B cell (primary cell): ENCODE results near the gene TPO. TPM values are rescaled to one million over a fixed set of nuclear protein-coding genes. Genes with fewer than 3 reads are reported as not detected.
"Not testable (repeated sequence)": the region's sequence is repeated elsewhere in the genome, so short reads cannot be mapped to it uniquely, and the experiment has no call there.

Experiments
- ATAC-seq: fragments of 200-7000 bp; cut with Tn5 transposase; one replicate; pipeline ENCODE4 v1.10.0; 2021; ENCODE audit warnings: low read depth, mild to moderate bottlenecking, moderate number of reproducible peaks, moderate library complexity
- CTCF ChIA-PET: fragments of 350-600 bp; sonication (Branson Sonifier 250); formaldehyde crosslinking; loops from one replicate; lab custom pipeline; 2021; ENCODE audit warnings: antibody characterized with exemption, inconsistent platforms; lab: Charles Lee
- POLR2A ChIA-PET: fragments of 350-600 bp; sonication (Branson Sonifier 250); formaldehyde crosslinking; loops from one replicate; lab custom pipeline; 2021; ENCODE audit warnings: antibody characterized with exemption; lab: Charles Lee
- DNase-seq: peaks from one replicate; pipeline ENCODE4 v3.0.0; 2013
- H2AFZ ChIP-seq: 2 replicates; pipeline ENCODE4 v1.6.1; 2012; ENCODE audit warnings: mild to moderate bottlenecking, low read depth, low read length; ENCODE audit not compliant: insufficient read depth, poor library complexity, severe bottlenecking
- H3K27ac ChIP-seq, 2 donors: 1 replicate in 1 of 2; 2 replicates in 1 of 2; pipeline ENCODE4 v1.5.1; 2012 to 2013; ENCODE audit warnings: low read length in 2 of 2, mild to moderate bottlenecking in 2 of 2, moderate library complexity in 1 of 2
- H3K27me3 ChIP-seq, 4 experiments: fragments of 200-600 bp in 1 of 4; sonication (generic) in 1 of 4; replicated peaks in 1 of 4; 1 replicate in 2 of 4; 2 replicates in 2 of 4; pipeline versions ENCODE4 v1.6.1 to v1.7.0; 2013 to 2016; ENCODE audit warnings: low read length in 3 of 4, mild to moderate bottlenecking in 2 of 4, mixed read lengths in 1 of 4, moderate library complexity in 1 of 4; ENCODE audit not compliant: insufficient read depth in 4 of 4, control insufficient read depth in 3 of 4; ENCODE audit errors: control extremely low read depth in 1 of 4
- H3K36me3 ChIP-seq, 2 experiments: replicated peaks in 1 of 2; 1 replicate in 1 of 2; 2 replicates in 1 of 2; pipeline versions ENCODE4 v1.6.1 to v1.7.1; 2013; ENCODE audit warnings: low read length in 1 of 2; ENCODE audit not compliant: insufficient read depth in 2 of 2, control insufficient read depth in 1 of 2; ENCODE audit errors: control extremely low read depth in 1 of 2, extremely low read depth in 1 of 2
- H3K4me1 ChIP-seq, 2 donors: fragments of 200-600 bp in 1 of 2; sonication (generic) in 1 of 2; 1 replicate in 1 of 2; 2 replicates in 1 of 2; pipeline versions ENCODE4 v1.5.1 to v1.6.1; 2013 to 2017; ENCODE audit warnings: low read length in 2 of 2; ENCODE audit not compliant: control insufficient read depth in 2 of 2, insufficient read depth in 2 of 2
- H3K4me2 ChIP-seq: replicated peaks from 2 replicates; pipeline ENCODE3; 2012; ENCODE audit warnings: mild to moderate bottlenecking, low read depth, low read length; ENCODE audit not compliant: poor library complexity, severe bottlenecking
- H3K4me3 ChIP-seq, 5 experiments: fragments of 200-600 bp in 1 of 5; sonication (generic) in 1 of 5; 1 replicate in 3 of 5; 2 replicates in 2 of 5; pipeline versions ENCODE4 v1.5.1 to v1.7.0; 2011 to 2016; ENCODE audit warnings: low read length in 4 of 5, mild to moderate bottlenecking in 4 of 5, low read depth in 2 of 5, control low read depth in 1 of 5, moderate library complexity in 1 of 5; ENCODE audit not compliant: insufficient read depth in 1 of 5; ENCODE audit errors: control extremely low read depth in 1 of 5, extremely low read depth in 1 of 5
- H3K79me2 ChIP-seq: fragments of 200-600 bp; sonication (generic); one replicate; pipeline ENCODE4 v1.6.0; 2016; ENCODE audit warnings: low read length; ENCODE audit not compliant: control insufficient read depth, insufficient read depth
- H3K9ac ChIP-seq: fragments of 200-600 bp; sonication (generic); 2 replicates; pipeline ENCODE4 v1.6.1; 2017; ENCODE audit warnings: mild to moderate bottlenecking, low read length, moderate library complexity
- H3K9me3 ChIP-seq, 3 donors: one replicate each; pipeline versions ENCODE4 v1.6.1 to v1.7.1; 2013; ENCODE audit warnings: low read length in 2 of 3; ENCODE audit not compliant: control insufficient read depth in 2 of 3, insufficient read depth in 1 of 3; ENCODE audit errors: control extremely low read depth in 1 of 3
- H4K20me1 ChIP-seq: 2 replicates; pipeline ENCODE4 v1.6.0; 2012; ENCODE audit warnings: mild to moderate bottlenecking, low read length; ENCODE audit not compliant: insufficient read depth, control insufficient read depth, poor library complexity, severe bottlenecking
- H3K27ac Mint-ChIP-seq: one replicate; pipeline ENCODE4 v1.8.0; 2021; ENCODE audit warnings: mixed read lengths
- H3K27me3 Mint-ChIP-seq: one replicate; pipeline ENCODE4 v1.8.0; 2021; ENCODE audit warnings: mixed read lengths
- H3K4me1 Mint-ChIP-seq: one replicate; pipeline ENCODE4 v1.8.0; 2021; ENCODE audit warnings: mixed read lengths
- H3K4me3 Mint-ChIP-seq: one replicate; pipeline ENCODE4 v1.8.0; 2021; ENCODE audit warnings: mixed read lengths
- H3K9me3 Mint-ChIP-seq: one replicate; pipeline ENCODE4 v1.8.0; 2022; ENCODE audit warnings: mixed read lengths; ENCODE audit not compliant: insufficient read depth
- CTCF ChIP-seq: fragments of 200-600 bp; IDR thresholded peaks from one replicate; pipeline ENCODE4 v1.8.0; 2022; ENCODE audit warnings: antibody characterized with exemption, mild to moderate bottlenecking
- EZH2 ChIP-seq: IDR thresholded peaks from 2 replicates; pipeline ENCODE4 v1.6.1; 2012; ENCODE audit warnings: borderline replicate concordance, low read depth, mild to moderate bottlenecking, moderate library complexity, low read length; ENCODE audit not compliant: insufficient read depth, poor library complexity, severe bottlenecking
- WGBS: methylation state at CpG from one replicate; pipeline ENCODE4 v1.1.5; 2013; ENCODE audit warnings: missing lambda C conversion rate; ENCODE audit not compliant: insufficient coverage; 5-methylcytosine and 5-hydroxymethylcytosine counted together
- intact Hi-C: fragments of 100-400 bp; cut with micrococcal nuclease; formaldehyde crosslinking; loops from one replicate; pipeline ENCODE4 v1.10.0; 2022
- polyA plus RNA-seq: library from polyadenylated mRNA; depleted of rRNA; stranded (reverse); fragments of >200 nt; gene quantifications from 2 replicates; pipeline ENCODE4 v1.2.3, GENCODE V29; 2012
- total RNA-seq, 2 donors: library from RNA; stranded (reverse); fragments of 120-200 nt in 1 of 2; gene quantifications; 1 replicate in 1 of 2; 2 replicates in 1 of 2; pipeline versions ENCODE4 v1.2.3 to v1.2.4, GENCODE V29; 2013 to 2022

The TPO gene
- total and polyA plus RNA-seq, 2 donors (not counting 1 experiment from before 2014, with no cell fraction given) = not detected

GRCh38 chr2:1577846-1578245 lies 164.6 kb downstream of the TPO start:
- TF ChIP-seq EZH2 (no peak), CTCF (no peak)
- no peaks in the 10 kb centered on the region for H3K9me3 Mint-ChIP-seq
- Histone ChIP-seq H3K27ac (no peak overlapping the region), H2AFZ (no peak overlapping the region), H3K36me3 (no peaks in the 10 kb centered on the region), H3K27me3 (no peaks in the 10 kb centered on the region), H3K4me2 (no peak overlapping the region), H3K9ac (no peak overlapping the region), H3K4me1 (no peaks in the 10 kb centered on the region), H3K79me2 (no peaks in the 10 kb centered on the region), H3K9me3 (no peaks in the 10 kb centered on the region), H3K4me3 (no peak overlapping the region), H4K20me1 (no peaks in the 10 kb centered on the region)
- CTCF ChIA-PET = no interaction called here
- WGBS = 100% methylated on average over 2 of the region's 5 CpGs
- ATAC-seq = no peak
- no peak for DNase-seq
- no peak overlapping the region for H3K27ac Mint-ChIP-seq
- no peaks in the 10 kb centered on the region for H3K4me1 Mint-ChIP-seq
- no peak overlapping the region for H3K4me3 Mint-ChIP-seq
- peaks cover 11% of the 10 kb centered on the region for H3K27me3 Mint-ChIP-seq
- intact Hi-C loops = no loop called here
- POLR2A ChIA-PET = no interaction called here

- H3K27ac Mint-ChIP-seq, H3K4me3 ChIP-seq, H3K4me1 Mint-ChIP-seq, H3K4me2 ChIP-seq, H3K27me3 Mint-ChIP-seq, ATAC-seq, POLR2A ChIA-PET, H3K9me3 Mint-ChIP-seq, CTCF ChIA-PET, H2AFZ ChIP-seq, H3K27ac ChIP-seq, H3K9me3 ChIP-seq, H3K4me1 ChIP-seq, H3K36me3 ChIP-seq, H3K4me3 Mint-ChIP-seq, intact Hi-C loops, H3K79me2 ChIP-seq, H3K27me3 ChIP-seq, H4K20me1 ChIP-seq, DNase-seq, H3K9ac ChIP-seq: not testable (repeated sequence)
- WGBS = 87% methylated on average over 19 of the region's 19 CpGs
Measured at GRCh38 chr2:1581257-1581964, 168.1 kb downstream of the TPO start.
